Breast epithelium (tissue), 4 donors: Measurements from ENCODE around the gene MEIOSIN. TPM values are rescaled to one million over a fixed set of nuclear protein-coding genes. Genes with fewer than 3 reads are reported as not detected.

Experiments
- DNase-seq, 2 donors: peaks; one replicate each; pipeline ENCODE4 v3.0.0-alpha.2; 2019; ENCODE audit warnings: low spot score in 2 of 2
- H3K27ac ChIP-seq, 2 donors: fragments of 200-600 bp; sonication (generic) in 1 of 2; one replicate each; pipeline ENCODE4 v1.5.1; 2016 to 2019; ENCODE audit warnings: mild to moderate bottlenecking in 1 of 2
- H3K27me3 ChIP-seq, 2 donors: fragments of 200-600 bp; sonication (generic) in 1 of 2; one replicate each; pipeline versions ENCODE4 v1.5.1 to v1.6.0; 2017 to 2019; ENCODE audit warnings: control low read depth in 1 of 2, mild to moderate bottlenecking in 1 of 2
- H3K36me3 ChIP-seq: fragments of 200-600 bp; one replicate; pipeline ENCODE4 v1.5.1; 2019
- H3K4me1 ChIP-seq, 2 donors: fragments of 200-600 bp; sonication (generic); one replicate each; pipeline ENCODE4 v1.5.1; 2016 to 2019; ENCODE audit warnings: control low read depth in 1 of 2
- H3K4me3 ChIP-seq, 3 donors: fragments of 200-600 bp; sonication (generic); 1 replicate in 2 of 3; 2 replicates in 1 of 3; pipeline ENCODE4 v1.5.1; 2016 to 2019; ENCODE audit warnings: mild to moderate bottlenecking in 3 of 3, moderate library complexity in 2 of 3
- H3K9me3 ChIP-seq, 2 donors: fragments of 200-600 bp; sonication (generic) in 1 of 2; one replicate each; pipeline ENCODE4 v1.5.1; 2016 to 2019; ENCODE audit warnings: control low read depth in 1 of 2
- POLR2A ChIP-seq: fragments of 450-650 bp; IDR thresholded peaks from one replicate; pipeline ENCODE4 v1.6.1; 2016; ENCODE audit warnings: antibody characterized with exemption, mild to moderate bottlenecking, moderate library complexity
- POLR2AphosphoS5 ChIP-seq, 3 donors: sonication (generic); formaldehyde crosslinking; IDR thresholded peaks; one replicate each; pipeline ENCODE4 v1.6.1; 2017; ENCODE audit warnings: antibody characterized with exemption in 3 of 3
- intact Hi-C: fragments of 100-400 bp; cut with DNase I; formaldehyde crosslinking; loops from one replicate; pipeline ENCODE4 v1.15.1; 2023; ENCODE audit warnings: low total_unique reads
- total RNA-seq, 3 donors: library from RNA; depleted of rRNA; stranded (reverse); fragments of >200 nt; gene quantifications; one replicate each; pipeline ENCODE4 v1.1.0, GENCODE V29; 2016
- TF ChIP-seq, protein P1 (sequence below), 3 donors: fragments of 450-650 bp; IDR thresholded peaks; one replicate each; pipeline ENCODE4 v1.5.1; 2016 to 2017; ENCODE audit warnings: antibody characterized with exemption in 3 of 3, mild to moderate bottlenecking in 3 of 3, moderate library complexity in 3 of 3

MEIOSIN gene
- total RNA-seq, 3 donors from 2014 or later = not detected

DNA sequence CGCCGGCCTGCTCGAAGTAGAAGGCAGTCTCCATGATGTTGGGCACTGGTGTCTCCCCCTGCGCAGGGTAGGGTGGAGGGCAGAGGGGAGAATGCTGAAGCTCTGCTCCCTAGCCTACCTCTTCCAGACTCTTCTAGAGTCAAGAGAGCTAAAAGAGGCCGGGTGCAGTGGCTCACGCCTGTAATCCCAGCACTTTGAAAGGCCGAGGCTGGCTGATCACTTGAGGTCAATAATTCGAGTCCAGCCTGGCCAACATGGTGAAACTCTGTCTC lies 71.7 kb downstream of the MEIOSIN start:
- H3K27me3 ChIP-seq = no peaks in the 10 kb centered on the region
- H3K4me1 ChIP-seq = no peaks in the 10 kb centered on the region
- H3K27ac ChIP-seq = no peak overlapping the region
- H3K9me3 ChIP-seq = no peaks in the 10 kb centered on the region
- no peaks in the 10 kb centered on the region for H3K36me3 ChIP-seq
- TF ChIP-seq, protein P1, sequence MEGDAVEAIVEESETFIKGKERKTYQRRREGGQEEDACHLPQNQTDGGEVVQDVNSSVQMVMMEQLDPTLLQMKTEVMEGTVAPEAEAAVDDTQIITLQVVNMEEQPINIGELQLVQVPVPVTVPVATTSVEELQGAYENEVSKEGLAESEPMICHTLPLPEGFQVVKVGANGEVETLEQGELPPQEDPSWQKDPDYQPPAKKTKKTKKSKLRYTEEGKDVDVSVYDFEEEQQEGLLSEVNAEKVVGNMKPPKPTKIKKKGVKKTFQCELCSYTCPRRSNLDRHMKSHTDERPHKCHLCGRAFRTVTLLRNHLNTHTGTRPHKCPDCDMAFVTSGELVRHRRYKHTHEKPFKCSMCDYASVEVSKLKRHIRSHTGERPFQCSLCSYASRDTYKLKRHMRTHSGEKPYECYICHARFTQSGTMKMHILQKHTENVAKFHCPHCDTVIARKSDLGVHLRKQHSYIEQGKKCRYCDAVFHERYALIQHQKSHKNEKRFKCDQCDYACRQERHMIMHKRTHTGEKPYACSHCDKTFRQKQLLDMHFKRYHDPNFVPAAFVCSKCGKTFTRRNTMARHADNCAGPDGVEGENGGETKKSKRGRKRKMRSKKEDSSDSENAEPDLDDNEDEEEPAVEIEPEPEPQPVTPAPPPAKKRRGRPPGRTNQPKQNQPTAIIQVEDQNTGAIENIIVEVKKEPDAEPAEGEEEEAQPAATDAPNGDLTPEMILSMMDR (IDR thresholded peaks at IDR 0.05) = no peak
- TF ChIP-seq POLR2AphosphoS5 (IDR thresholded peaks at IDR 0.05) (no peak), POLR2A (no peak)
- no peak for DNase-seq
- intact Hi-C loops = no loop called here
- H3K4me3 ChIP-seq = no peak overlapping the region

DNA sequence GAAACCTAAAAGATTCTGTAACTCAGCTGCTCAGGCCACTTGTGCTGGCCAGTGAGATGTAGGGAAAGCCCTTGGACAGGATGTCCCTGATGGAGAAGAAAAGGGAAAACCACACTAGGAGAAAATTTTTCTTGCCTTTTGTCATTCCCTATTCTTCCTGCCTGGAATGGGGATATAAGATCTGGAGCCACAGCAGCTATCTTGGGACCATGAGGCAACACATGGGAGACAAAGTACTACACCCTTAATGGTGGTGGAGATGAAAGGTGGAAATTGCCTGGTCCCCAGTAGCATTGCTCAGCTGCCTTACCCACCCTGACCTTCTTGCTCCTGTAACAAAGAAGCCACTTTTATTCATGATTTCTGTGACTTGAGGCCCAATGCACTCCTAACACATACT lies 72.5 kb downstream of the MEIOSIN start:
- H3K36me3 ChIP-seq = no peaks in the 10 kb centered on the region
- no peaks in the 10 kb centered on the region for H3K4me1 ChIP-seq
- no peak overlapping the region for H3K4me3 ChIP-seq
- intact Hi-C loops = no loop called here
- no peak overlapping the region for H3K27ac ChIP-seq
- H3K27me3 ChIP-seq = no peaks in the 10 kb centered on the region
- TF ChIP-seq POLR2A = no peak
- TF ChIP-seq POLR2AphosphoS5 (IDR thresholded peaks at IDR 0.05) = no peak
- TF ChIP-seq, protein P1 (IDR thresholded peaks at IDR 0.05) = no peak
- DNase-seq = no peak
- no peaks in the 10 kb centered on the region for H3K9me3 ChIP-seq

DNA sequence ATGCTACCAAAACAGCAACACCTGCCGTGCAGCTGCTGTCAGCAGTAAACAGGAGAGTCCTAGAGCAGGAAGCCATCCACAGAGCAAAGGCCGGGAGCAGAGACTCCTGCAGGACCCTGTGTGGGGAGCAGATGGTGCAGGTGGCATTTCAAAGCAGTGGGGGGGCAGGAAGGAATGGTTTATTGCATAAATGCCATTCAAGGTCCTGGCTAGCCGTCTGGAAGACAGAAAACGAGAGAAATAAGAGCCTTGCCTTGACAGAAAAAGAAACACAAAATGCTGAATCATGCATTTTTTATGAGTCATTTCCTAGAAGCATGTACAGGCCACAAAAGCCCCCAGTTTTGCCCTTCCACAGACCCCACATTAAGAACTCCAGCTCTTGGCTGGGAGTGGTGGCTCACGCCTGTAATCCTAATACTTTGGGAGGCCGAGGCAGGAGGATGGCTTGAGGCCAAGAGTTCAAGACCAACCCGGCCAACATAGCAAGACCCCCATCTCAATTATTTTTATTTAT lies 76.5 kb downstream of the MEIOSIN start:
- Histone ChIP-seq H3K27ac (no peak overlapping the region), H3K4me1 (no peaks in the 10 kb centered on the region), H3K27me3 (no peaks in the 10 kb centered on the region), H3K4me3 (no peak overlapping the region), H3K9me3 (no peaks in the 10 kb centered on the region), H3K36me3 (no peaks in the 10 kb centered on the region)
- no peak for DNase-seq
- intact Hi-C loops = no loop called here
- no peak for TF ChIP-seq POLR2A
- TF ChIP-seq POLR2AphosphoS5 (IDR thresholded peaks at IDR 0.05) = no peak
- TF ChIP-seq, protein P1 (IDR thresholded peaks at IDR 0.05) = no peak

DNA sequence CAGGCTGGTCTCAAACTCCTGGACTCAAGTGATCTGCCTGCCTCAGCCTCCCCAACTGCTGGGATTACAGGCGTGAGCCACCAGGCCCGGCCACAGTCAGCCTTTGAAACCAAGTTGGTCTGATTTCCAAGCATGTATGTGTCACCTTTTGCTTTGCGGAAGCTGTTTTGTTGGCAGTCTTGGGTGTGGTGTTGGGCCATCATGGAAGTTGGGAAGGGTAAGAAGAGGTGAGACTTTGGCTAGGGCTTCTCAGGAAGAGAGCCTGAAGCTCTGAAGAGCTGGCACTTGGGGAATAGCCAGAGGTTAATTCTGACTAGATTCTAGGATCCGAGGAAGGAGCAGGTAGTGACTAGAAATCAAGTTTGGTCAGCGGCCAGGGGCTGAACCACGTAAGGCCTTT lies 79.1 kb downstream of the MEIOSIN start:
- no peaks in the 10 kb centered on the region for H3K36me3 ChIP-seq
- H3K9me3 ChIP-seq = no peaks in the 10 kb centered on the region
- DNase-seq = no peak
- no peak overlapping the region for H3K4me3 ChIP-seq
- no peaks in the 10 kb centered on the region for H3K4me1 ChIP-seq
- peak overlapping the region in 1 of 2 donors; percentile 52 for H3K27ac ChIP-seq
- no peaks in the 10 kb centered on the region for H3K27me3 ChIP-seq
- TF ChIP-seq, protein P1 (IDR thresholded peaks at IDR 0.05) = no peak
- TF ChIP-seq POLR2AphosphoS5 (IDR thresholded peaks at IDR 0.05) (no peak), POLR2A (no peak)
- intact Hi-C loops = no loop called here

Other genes with a start within 250 kb of the MEIOSIN start
- gene RTN2, start 236.4 kb upstream of the MEIOSIN start, total RNA-seq = 10 to 100 TPM in 1 of 3 donors, 1 to 10 TPM in 2; 5.9 to 15.1 (median 7.2) TPM
- gene PPM1N, start 235.0 kb upstream of the MEIOSIN start, total RNA-seq = 1 to 10 TPM; 1.8 to 2.5 (median 2.3) TPM
- 10 to 100 TPM; 31.8 to 61.6 (median 52.2) TPM for gene VASP, start 226.0 kb upstream of the MEIOSIN start, total RNA-seq
- 10 to 100 TPM in 1 of 3 donors, 1 to 10 TPM in 2; 6.6 to 11.4 (median 7.2) TPM for gene OPA3, start 148.6 kb upstream of the MEIOSIN start, total RNA-seq
- gene GPR4, start 131.2 kb upstream of the MEIOSIN start, total RNA-seq = 1 to 10 TPM; 1.1 to 8.8 (median 1.2) TPM
- gene EML2, start 94.0 kb upstream of the MEIOSIN start, total RNA-seq = 10 to 100 TPM; 27.7 to 42.0 (median 32.4) TPM
- 1 to 10 TPM in 2 of 3 donors, under 1 TPM in 1; 0.16 to 4.9 (median 4.8) TPM for gene GIPR, start 65.2 kb upstream of the MEIOSIN start, total RNA-seq
- 100 to 1,000 TPM; 175 to 238 (median 191) TPM for gene SNRPD2, start 41.5 kb upstream of the MEIOSIN start, total RNA-seq
- 1 to 10 TPM; 6.1 to 9.4 (median 7.2) TPM for gene QPCTL, start 40.8 kb upstream of the MEIOSIN start, total RNA-seq
- gene FBXO46, start 2.5 kb upstream of the MEIOSIN start, total RNA-seq = 10 to 100 TPM in 2 of 3 donors, 1 to 10 TPM in 1; 8.0 to 15.1 (median 13.8) TPM
- 10 to 100 TPM in 2 of 3 donors, 1 to 10 TPM in 1; 8.6 to 11.8 (median 11.8) TPM for gene SIX5, start 35.8 kb downstream of the MEIOSIN start, total RNA-seq
- 10 to 100 TPM; 16.0 to 25.6 (median 24.5) TPM for gene DMPK, start 49.1 kb downstream of the MEIOSIN start, total RNA-seq
- gene DMWD, start 59.4 kb downstream of the MEIOSIN start, total RNA-seq = 10 to 100 TPM; 24.2 to 31.1 (median 29.3) TPM
- gene RSPH6A, start 81.9 kb downstream of the MEIOSIN start, total RNA-seq = under 1 TPM in 1 of 3 donors, not detected in 2; 0.15 TPM
- 10 to 100 TPM; 24.3 to 50.8 (median 31.3) TPM for gene SYMPK, start 129.7 kb downstream of the MEIOSIN start, total RNA-seq
- gene FOXA3, start 130.9 kb downstream of the MEIOSIN start, total RNA-seq = under 1 TPM in 1 of 3 donors, not detected in 2; 0.33 TPM
- 10 to 100 TPM; 16.5 to 26.5 (median 19.7) TPM for gene IRF2BP1, start 152.7 kb downstream of the MEIOSIN start, total RNA-seq
- gene MYPOP, start 169.2 kb downstream of the MEIOSIN start, total RNA-seq = 1 to 10 TPM; 2.0 to 5.9 (median 2.4) TPM
- gene NANOS2, start 181.3 kb downstream of the MEIOSIN start, total RNA-seq = not detected
- 1 to 10 TPM in 2 of 3 donors, under 1 TPM in 1; 0.59 to 3.6 (median 1.1) TPM for gene NOVA2, start 240.4 kb downstream of the MEIOSIN start, total RNA-seq